A549 (cell line): ENCODE results near the gene FHIT. TPM values are rescaled to one million over a fixed set of nuclear protein-coding genes. Genes with fewer than 3 reads are reported as not detected.

ENCODE experiments used
- ATAC-seq, 2 experiments: fragments of 200-7000 bp in 1 of 2; fragments of >200 bp in 1 of 2; cut with Nextera tagmentation in 1 of 2; cut with Tn5 transposase in 1 of 2; 3 replicates each; pipeline versions ENCODE4 v1.8.0 to v1.9.1; 2018 to 2020; ENCODE audit warnings: mild to moderate bottlenecking in 1 of 2, moderate library complexity in 1 of 2
- CTCF ChIA-PET: fragments of 300-600 bp; sonication (Branson Sonifier 250); formaldehyde crosslinking; extraction: SDS; loops from one replicate; lab custom pipeline; 2021; ENCODE audit warnings: antibody characterized with exemption, inconsistent platforms; lab: Yijun Ruan, JAX
- POLR2A ChIA-PET: fragments of 350-600 bp; formaldehyde crosslinking; extraction: SDS; loops from one replicate; lab custom pipeline; 2021; ENCODE audit warnings: antibody characterized with exemption, inconsistent platforms; lab: Yijun Ruan, JAX
- DNase-seq, 2 experiments: peaks; one replicate each; pipeline versions ENCODE4 v3.0.0 to v3.0.0-alpha.2; 2011 to 2016; ENCODE audit warnings: low read depth in 1 of 2, low spot score in 1 of 2
- FAIRE-seq: peaks from 2 replicates; lab custom pipeline; 2011; peaks lifted over from hg19 to GRCh38; lab: Jason Lieb, UNC
- H3K27ac ChIP-seq, 2 experiments: fragments of >200 bp; sonication (Bioruptor Twin); formaldehyde crosslinking; 3 replicates each; pipeline ENCODE4 v1.5.1; 2016 to 2017
- H3K4me1 ChIP-seq: fragments of >200 bp; sonication (Bioruptor Twin); formaldehyde crosslinking; 3 replicates; pipeline ENCODE4 v1.6.1; 2016
- H3K4me2 ChIP-seq: fragments of >200 bp; sonication (Bioruptor Twin); formaldehyde crosslinking; 3 replicates; pipeline ENCODE4 v1.6.1; 2016
- H3K4me3 ChIP-seq: fragments of >200 bp; sonication (Bioruptor Twin); formaldehyde crosslinking; 3 replicates; pipeline ENCODE4 v1.5.1; 2016
- H3K9me3 ChIP-seq: fragments of >200 bp; sonication (Bioruptor Twin); formaldehyde crosslinking; 3 replicates; pipeline ENCODE4 v1.6.1; 2016
- BCL3 ChIP-seq: fragments of >200 bp; sonication (Bioruptor Twin); formaldehyde crosslinking; IDR thresholded peaks from 3 replicates; pipeline ENCODE4 v1.6.1; 2016
- CBX2 ChIP-seq: fragments of 200-600 bp; sonication (generic); IDR thresholded peaks from 2 replicates; pipeline ENCODE4 v1.6.1; 2016; ENCODE audit warnings: low read depth, mild to moderate bottlenecking, borderline replicate concordance
- CBX8 ChIP-seq: fragments of 200-600 bp; sonication (generic); IDR thresholded peaks from 2 replicates; pipeline ENCODE4 v1.6.1; 2016
- CHD2 ChIP-seq: fragments of 150-350 bp; IDR thresholded peaks from 2 replicates; pipeline ENCODE4 v1.6.1; 2014; ENCODE audit warnings: low read length; ENCODE audit not compliant: partially characterized antibody
- FOSB ChIP-seq: fragments of 250-450 bp; sonication (Bioruptor Pico); IDR thresholded peaks from 2 replicates; pipeline ENCODE4 v1.5.0; 2020; ENCODE audit warnings: mild to moderate bottlenecking, moderate library complexity
- FOSL2 ChIP-seq, 2 experiments: fragments of 450-650 bp in 1 of 2; fragments of >200 bp in 1 of 2; sonication (Bioruptor Twin) in 1 of 2; formaldehyde crosslinking; IDR thresholded peaks; 2 replicates each; pipeline versions ENCODE4 v1.5.0 to v1.6.1; 2016 to 2020; ENCODE audit warnings: mild to moderate bottlenecking in 1 of 2, moderate library complexity in 1 of 2
- GATA3 ChIP-seq: IDR thresholded peaks from 2 replicates; pipeline ENCODE4 v1.6.1; 2012; ENCODE audit warnings: borderline replicate concordance
- HES2 ChIP-seq: fragments of >200 bp; sonication (Bioruptor Twin); formaldehyde crosslinking; IDR thresholded peaks from 2 replicates; pipeline ENCODE4 v1.6.1; 2016
- HEYL ChIP-seq: fragments of 250-450 bp; sonication (Bioruptor Pico); IDR thresholded peaks from 2 replicates; pipeline ENCODE4 v1.8.0; 2021; ENCODE audit warnings: mild to moderate bottlenecking, moderate library complexity
- HMGXB4 ChIP-seq: fragments of 250-450 bp; sonication (Bioruptor Pico); IDR thresholded peaks from 2 replicates; pipeline ENCODE4 v1.5.0; 2021; ENCODE audit warnings: mild to moderate bottlenecking, moderate library complexity, borderline replicate concordance
- HOXA7 ChIP-seq: fragments of 250-450 bp; sonication (Bioruptor Pico); IDR thresholded peaks from 2 replicates; pipeline ENCODE4 v1.5.0; 2020; ENCODE audit warnings: mild to moderate bottlenecking, moderate library complexity
- HOXB13 ChIP-seq: fragments of 250-450 bp; sonication (Bioruptor Pico); IDR thresholded peaks from 2 replicates; pipeline ENCODE4 v1.5.0; 2020; ENCODE audit warnings: low read depth, mild to moderate bottlenecking, moderate library complexity
- HOXB5 ChIP-seq: fragments of 250-450 bp; sonication (Bioruptor Pico); IDR thresholded peaks from 2 replicates; pipeline ENCODE4 v1.5.0; 2020; ENCODE audit warnings: mild to moderate bottlenecking, moderate library complexity
- JUN ChIP-seq, 2 experiments: fragments of >200 bp; sonication (Bioruptor Twin); formaldehyde crosslinking; IDR thresholded peaks; 2 replicates in 1 of 2; 3 replicates in 1 of 2; pipeline ENCODE4 v1.6.1; 2016 to 2017
- KDM1A ChIP-seq: fragments of 200-600 bp; sonication (generic); IDR thresholded peaks from 2 replicates; pipeline ENCODE4 v1.6.1; 2016; ENCODE audit warnings: low read depth, mild to moderate bottlenecking
- KDM5A ChIP-seq: fragments of 200-600 bp; sonication (generic); IDR thresholded peaks from 2 replicates; pipeline ENCODE4 v1.6.1; 2016; ENCODE audit warnings: antibody characterized with exemption, mild to moderate bottlenecking
- MAZ ChIP-seq: fragments of 150-350 bp; IDR thresholded peaks from 2 replicates; pipeline ENCODE4 v1.6.1; 2014; ENCODE audit warnings: antibody characterized with exemption, low read depth, low read length, borderline replicate concordance
- PHF8 ChIP-seq: fragments of 200-600 bp; sonication (generic); IDR thresholded peaks from 2 replicates; pipeline ENCODE4 v1.6.1; 2016; ENCODE audit warnings: low read depth, mild to moderate bottlenecking, antibody characterized with exemption, moderate library complexity, borderline replicate concordance
- RAD21 ChIP-seq, 2 experiments: fragments of >200 bp in 1 of 2; sonication (Bioruptor Twin) in 1 of 2; formaldehyde crosslinking in 1 of 2; IDR thresholded peaks in 1 of 2; conservative IDR thresholded peaks in 1 of 2; 2 replicates in 1 of 2; 3 replicates in 1 of 2; pipeline ENCODE4 v1.6.1; 2012 to 2018; ENCODE audit warnings: inconsistent platforms in 1 of 2
- RCOR1 ChIP-seq: fragments of 150-350 bp; IDR thresholded peaks from 2 replicates; pipeline ENCODE4 v1.6.1; 2014; ENCODE audit warnings: antibody characterized with exemption, low read length, low read depth
- TP53 ChIP-seq: fragments of 250-450 bp; sonication (Bioruptor Pico); IDR thresholded peaks from 2 replicates; pipeline ENCODE4 v1.5.0; 2021; ENCODE audit warnings: mild to moderate bottlenecking, moderate library complexity
- ZC3H11A ChIP-seq: fragments of 450-650 bp; IDR thresholded peaks from 2 replicates; pipeline ENCODE4 v1.6.1; 2014; ENCODE audit warnings: antibody characterized with exemption, mild to moderate bottlenecking
- WGBS: methylation state at CpG from one replicate; pipeline ENCODE4 v1.1.6; 2017; ENCODE audit errors: missing lambda C conversion rate; 5-methylcytosine and 5-hydroxymethylcytosine counted together
- polyA plus RNA-seq, 4 experiments: library from polyadenylated mRNA; depleted of rRNA in 3 of 4; stranded (reverse); fragments of >200 nt; fragmentation: RNase III in 1 of 4; extraction: RNeasy Plus Mini Kit Qiagen cat#74134 plus additional on column Dnase treatment in 1 of 4; gene quantifications; 2 replicates in 3 of 4; 3 replicates in 1 of 4; pipeline ENCODE4 v1.2.3, GENCODE V29; 2011 to 2017
- TF ChIP-seq, protein P1 (sequence below): IDR thresholded peaks from 2 replicates; pipeline ENCODE4 v1.6.1; 2012
- TF ChIP-seq, protein P2 (sequence below): fragments of 150-350 bp; IDR thresholded peaks from 2 replicates; pipeline ENCODE4 v1.6.1; 2014; ENCODE audit warnings: low read depth, mild to moderate bottlenecking, low read length
- TF ChIP-seq, protein P3 (sequence below): IDR thresholded peaks from 2 replicates; pipeline ENCODE4 v1.6.1; 2012

Gene FHIT
- polyA plus RNA-seq, 2 of the 4 experiments (the other 2 are of a cell fraction), result 0.76 to 0.92 TPM

DNA sequence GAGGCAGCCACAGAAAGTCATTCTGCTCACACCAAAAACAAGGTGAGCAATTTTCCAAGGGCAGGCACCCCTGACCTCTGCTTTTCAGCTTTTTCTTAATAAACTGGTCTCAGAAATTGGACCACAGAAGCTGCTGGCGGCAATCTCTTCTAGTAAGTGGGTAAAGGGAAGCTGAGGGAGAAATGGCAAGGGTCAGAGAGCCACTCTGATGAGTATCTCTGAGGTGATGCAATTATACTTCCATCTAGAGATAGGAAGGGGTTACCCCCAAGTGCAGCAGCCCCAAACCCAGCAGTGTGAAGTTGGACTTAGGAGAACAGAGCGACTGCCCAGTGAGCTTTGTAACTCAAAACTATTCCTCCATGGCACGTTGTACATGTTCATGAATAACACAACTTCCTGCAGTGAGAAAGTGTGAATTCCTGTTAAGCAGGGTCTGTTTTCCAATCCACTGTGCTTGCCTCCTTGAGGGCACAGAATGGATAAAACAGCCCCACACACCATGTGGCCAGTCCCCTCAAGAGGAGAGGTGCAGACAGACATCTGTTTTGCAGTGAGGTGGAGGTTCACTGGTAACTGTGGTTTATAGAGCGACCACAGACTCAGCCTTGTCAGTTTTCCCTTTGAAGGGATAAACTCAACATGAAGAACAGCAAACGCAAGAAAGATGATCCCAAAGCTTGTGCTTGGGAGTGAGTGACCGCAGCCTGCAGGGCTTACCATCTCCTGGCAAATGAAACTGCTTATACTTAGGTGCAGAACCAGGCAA lies 1518.0 kb downstream of the FHIT start:
- WGBS, result 50% methylated on average over 6 of the region's 6 CpGs
- no peak for DNase-seq
- Histone ChIP-seq H3K27ac (no peak overlapping the region), H3K4me3 (no peak overlapping the region)
- CTCF ChIA-PET, result no interaction called here
- no peak for FAIRE-seq
- TF ChIP-seq HEYL (CRISPR knock-in tag) (no peak), HMGXB4 (no peak), KDM5A (no peak)
- TF ChIP-seq, protein P1, sequence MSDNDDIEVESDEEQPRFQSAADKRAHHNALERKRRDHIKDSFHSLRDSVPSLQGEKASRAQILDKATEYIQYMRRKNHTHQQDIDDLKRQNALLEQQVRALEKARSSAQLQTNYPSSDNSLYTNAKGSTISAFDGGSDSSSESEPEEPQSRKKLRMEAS, result no peak
- TF ChIP-seq, all 56 proteins: peak for 0
- Histone ChIP-seq H3K4me2 (no peak overlapping the region), H3K4me1 (no peaks in the 10 kb centered on the region), H3K9me3 (no peaks in the 10 kb centered on the region)
- POLR2A ChIA-PET, result no interaction called here
- no peak for ATAC-seq

DNA sequence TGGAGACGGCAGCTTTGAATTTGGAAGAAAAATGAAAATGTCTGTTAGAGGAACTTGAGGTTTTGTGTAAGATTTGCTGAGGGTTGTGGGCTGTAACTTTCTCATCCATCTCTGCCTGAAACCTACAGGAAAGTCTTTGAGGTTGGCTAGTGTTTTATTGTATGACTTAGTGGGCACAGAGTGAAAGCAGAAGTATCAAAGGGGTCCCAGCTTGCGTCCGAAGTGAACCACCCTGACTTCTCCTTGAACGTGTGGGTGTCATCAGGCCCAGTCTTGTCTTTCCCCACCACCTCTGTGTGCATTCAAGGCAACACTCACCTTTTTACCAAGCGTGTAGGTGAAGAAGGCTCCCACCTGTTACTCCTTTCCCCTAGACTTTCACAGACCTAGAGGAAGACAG lies 1519.3 kb downstream of the FHIT start:
- H3K4me2 ChIP-seq, result no peak overlapping the region
- ChIA-PET CTCF (no interaction called here), POLR2A (no interaction called here)
- TF ChIP-seq, protein P2, sequence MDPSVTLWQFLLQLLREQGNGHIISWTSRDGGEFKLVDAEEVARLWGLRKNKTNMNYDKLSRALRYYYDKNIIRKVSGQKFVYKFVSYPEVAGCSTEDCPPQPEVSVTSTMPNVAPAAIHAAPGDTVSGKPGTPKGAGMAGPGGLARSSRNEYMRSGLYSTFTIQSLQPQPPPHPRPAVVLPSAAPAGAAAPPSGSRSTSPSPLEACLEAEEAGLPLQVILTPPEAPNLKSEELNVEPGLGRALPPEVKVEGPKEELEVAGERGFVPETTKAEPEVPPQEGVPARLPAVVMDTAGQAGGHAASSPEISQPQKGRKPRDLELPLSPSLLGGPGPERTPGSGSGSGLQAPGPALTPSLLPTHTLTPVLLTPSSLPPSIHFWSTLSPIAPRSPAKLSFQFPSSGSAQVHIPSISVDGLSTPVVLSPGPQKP, result no peak
- TF ChIP-seq ZC3H11A, result no peak
- TF ChIP-seq RAD21 (conservative IDR thresholded peaks at IDR 0.05 in 1 of 2, IDR thresholded peaks at IDR 0.05 in 1 of 2), result no peak
- TF ChIP-seq, protein P1, result no peak
- TF ChIP-seq HOXB5 (CRISPR knock-in tag), result no peak
- no peak for TF ChIP-seq CBX2
- TF ChIP-seq CHD2, result no peak
- no peak for TF ChIP-seq CBX8
- no peak for TF ChIP-seq HOXB13 (CRISPR knock-in tag)
- TF ChIP-seq JUN (IDR thresholded peaks at IDR 0.05), result no peak
- no peak for TF ChIP-seq FOSB (CRISPR knock-in tag)
- no peak for TF ChIP-seq HEYL (CRISPR knock-in tag)
- no peak for TF ChIP-seq KDM1A
- no peak for TF ChIP-seq MAZ
- no peak for TF ChIP-seq FOSL2 (IDR thresholded peaks at IDR 0.05)
- no peak for TF ChIP-seq FOSL2 (CRISPR knock-in tag; IDR thresholded peaks at IDR 0.05)
- DNase-seq (no peak), ATAC-seq (no peak), FAIRE-seq (no peak)
- H3K9me3 ChIP-seq, result no peaks in the 10 kb centered on the region
- 66% methylated on average over 5 of the region's 5 CpGs for WGBS
- no peak overlapping the region for H3K27ac ChIP-seq
- H3K4me1 ChIP-seq, result no peaks in the 10 kb centered on the region
- H3K4me3 ChIP-seq, result no peak overlapping the region

DNA sequence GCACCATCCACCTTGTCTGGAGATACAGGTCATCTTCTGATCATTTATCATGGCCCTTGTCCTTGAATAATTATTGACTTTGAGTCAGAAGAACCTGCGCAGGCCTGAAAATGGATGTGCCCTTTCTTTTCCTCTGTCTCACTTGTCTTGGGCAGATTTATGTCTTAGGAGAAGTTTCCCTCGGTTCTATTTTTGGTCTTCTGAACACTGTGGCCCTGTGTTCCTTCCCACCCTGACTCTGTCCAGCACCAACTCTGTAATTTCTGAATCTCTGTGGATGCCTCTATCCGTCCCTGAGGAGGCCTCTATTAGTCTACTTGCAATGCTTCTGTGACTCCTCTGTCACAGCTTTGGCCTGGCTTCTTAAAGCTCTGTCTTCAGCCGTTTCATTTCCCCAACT lies 1520.7 kb downstream of the FHIT start:
- no peak for FAIRE-seq
- DNase-seq, result no peak
- H3K27ac ChIP-seq, result no peak overlapping the region
- POLR2A ChIA-PET, result no interaction called here
- no peaks in the 10 kb centered on the region for H3K4me1 ChIP-seq
- TF ChIP-seq FOSB (CRISPR knock-in tag) (no peak), PHF8 (no peak), RCOR1 (no peak), FOSL2 (IDR thresholded peaks at IDR 0.05) (no peak), FOSL2 (CRISPR knock-in tag; IDR thresholded peaks at IDR 0.05) (no peak), BCL3 (no peak), TP53 (CRISPR knock-in tag) (no peak), HOXA7 (CRISPR knock-in tag) (no peak), GATA3 (no peak), ZC3H11A (no peak), HES2 (no peak), JUN (IDR thresholded peaks at IDR 0.05) (no peak)
- TF ChIP-seq, protein P3, sequence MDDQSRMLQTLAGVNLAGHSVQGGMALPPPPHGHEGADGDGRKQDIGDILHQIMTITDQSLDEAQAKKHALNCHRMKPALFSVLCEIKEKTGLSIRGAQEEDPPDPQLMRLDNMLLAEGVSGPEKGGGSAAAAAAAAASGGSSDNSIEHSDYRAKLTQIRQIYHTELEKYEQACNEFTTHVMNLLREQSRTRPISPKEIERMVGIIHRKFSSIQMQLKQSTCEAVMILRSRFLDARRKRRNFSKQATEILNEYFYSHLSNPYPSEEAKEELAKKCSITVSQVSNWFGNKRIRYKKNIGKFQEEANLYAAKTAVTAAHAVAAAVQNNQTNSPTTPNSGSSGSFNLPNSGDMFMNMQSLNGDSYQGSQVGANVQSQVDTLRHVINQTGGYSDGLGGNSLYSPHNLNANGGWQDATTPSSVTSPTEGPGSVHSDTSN, result no peak
- CTCF ChIA-PET, result no interaction called here
- ATAC-seq, result no peak
- no peaks in the 10 kb centered on the region for H3K9me3 ChIP-seq
- no peak overlapping the region for H3K4me2 ChIP-seq
- H3K4me3 ChIP-seq, result no peak overlapping the region
- WGBS, result 46% methylated on average over 4 of the region's 4 CpGs
